ENCODE measurements around the gene BSN.

Gene BSN

GRCh38 chr3:49609815-49610214 lies 55.5 kb downstream of the BSN start:
- Histone ChIP-seq H3K4me3 (ENCODE audit: low read depth, low read length, poor library complexity, severe bottlenecking) (no peak overlapping the region), H3K4me2 (ENCODE audit: low read length) (no peak overlapping the region), H3K79me2 (ENCODE audit: insufficient read depth, low read length) (no peaks in the 10 kb centered on the region), H3K4me1 (ENCODE audit: insufficient read depth, low read length, severe bottlenecking) (no peaks in the 10 kb centered on the region), H4K20me1 (ENCODE audit: insufficient read depth, low read length) (no peaks in the 10 kb centered on the region), H3K36me3 (ENCODE audit: insufficient read depth, low read length) (no peaks in the 10 kb centered on the region), H2AFZ (ENCODE audit: low read length) (no peak overlapping the region), H3K9me2 (ENCODE audit: low read depth, low read length) (no peaks in the 10 kb centered on the region), H3K9me3 (ENCODE audit: low read length) (no peaks in the 10 kb centered on the region), H3K27me3 (ENCODE audit: insufficient read depth, low read length) (0 out of 2 replicates have a peak, but pooled peaks cover 2% of the 10 kb centered on the region), H3K27ac (ENCODE audit: low read depth, low read length, poor library complexity, severe bottlenecking) (no peak overlapping the region), H3K9ac (ENCODE audit: low read length) (no peak overlapping the region), H3F3A (ENCODE audit: insufficient read depth, low read length) (no peaks in the 10 kb centered on the region)
- TF ChIP-seq EZH2 (IDR thresholded peaks at IDR 0.05; ENCODE audit: borderline replicate concordance, low read length) (no peak), CTCF (IDR thresholded peaks at IDR 0.05; ENCODE audit: low read length) (no peak)

GRCh38 chr3:49610666-49611280 lies 56.5 kb downstream of the BSN start:
- Histone ChIP-seq H3K4me1 (ENCODE audit: insufficient read depth, low read length, severe bottlenecking) (no peaks in the 10 kb centered on the region), H3K27ac (ENCODE audit: low read depth, low read length, poor library complexity, severe bottlenecking) (no peak overlapping the region), H3K9me3 (ENCODE audit: low read length) (no peaks in the 10 kb centered on the region), H2AFZ (ENCODE audit: low read length) (no peak overlapping the region), H3K79me2 (ENCODE audit: insufficient read depth, low read length) (no peaks in the 10 kb centered on the region), H3F3A (ENCODE audit: insufficient read depth, low read length) (no peaks in the 10 kb centered on the region), H3K4me2 (ENCODE audit: low read length) (no peak overlapping the region), H3K9ac (ENCODE audit: low read length) (no peak overlapping the region), H3K9me2 (ENCODE audit: low read depth, low read length) (no peaks in the 10 kb centered on the region), H4K20me1 (ENCODE audit: insufficient read depth, low read length) (no peaks in the 10 kb centered on the region), H3K4me3 (ENCODE audit: low read depth, low read length, poor library complexity, severe bottlenecking) (no peak overlapping the region), H3K36me3 (ENCODE audit: insufficient read depth, low read length) (no peaks in the 10 kb centered on the region), H3K27me3 (ENCODE audit: insufficient read depth, low read length) (0 out of 2 replicates have a peak, but pooled peaks cover 6% of the 10 kb centered on the region)
- TF ChIP-seq EZH2 (IDR thresholded peaks at IDR 0.05; ENCODE audit: borderline replicate concordance, low read length) = no peak
- no peak for TF ChIP-seq CTCF (IDR thresholded peaks at IDR 0.05; ENCODE audit: low read length)

- no peak for TF ChIP-seq CTCF (IDR thresholded peaks at IDR 0.05; ENCODE audit: low read length)
- TF ChIP-seq EZH2 (IDR thresholded peaks at IDR 0.05; ENCODE audit: borderline replicate concordance, low read length) = no peak
- no peaks in the 10 kb centered on the region for H3K36me3 ChIP-seq (ENCODE audit: insufficient read depth, low read length)
Observed at GRCh38 chr3:49611291-49611690, 57.0 kb downstream of the BSN start.

More at GRCh38 chr3:49611291-49611690, 57.0 kb downstream of the BSN start:
- H3K27ac ChIP-seq (ENCODE audit: low read depth, low read length, poor library complexity, severe bottlenecking) = no peak overlapping the region
- H2AFZ ChIP-seq (ENCODE audit: low read length) = no peak overlapping the region
- no peaks in the 10 kb centered on the region for H3K79me2 ChIP-seq (ENCODE audit: insufficient read depth, low read length)
- no peaks in the 10 kb centered on the region for H3K9me3 ChIP-seq (ENCODE audit: low read length)
- H3F3A ChIP-seq (ENCODE audit: insufficient read depth, low read length) = no peaks in the 10 kb centered on the region
- H3K4me3 ChIP-seq (ENCODE audit: low read depth, low read length, poor library complexity, severe bottlenecking) = no peak overlapping the region
- H3K9me2 ChIP-seq (ENCODE audit: low read depth, low read length) = no peaks in the 10 kb centered on the region
- no peaks in the 10 kb centered on the region for H3K4me1 ChIP-seq (ENCODE audit: insufficient read depth, low read length, severe bottlenecking)
- H3K4me2 ChIP-seq (ENCODE audit: low read length) = no peak overlapping the region
- H3K9ac ChIP-seq (ENCODE audit: low read length) = no peak overlapping the region
- no peaks in the 10 kb centered on the region for H4K20me1 ChIP-seq (ENCODE audit: insufficient read depth, low read length)
- H3K27me3 ChIP-seq (ENCODE audit: insufficient read depth, low read length) = 0 out of 2 replicates have a peak, but pooled peaks cover 6% of the 10 kb centered on the region

All from OCI-LY1 (cell line).